GM19025 (cell line): ENCODE measurements around the gene DAZAP1.

Experiments
- ATAC-seq: cut with Tn5 transposase; IDR thresholded peaks from one replicate; pipeline ENCODE4 v1.9.1; 2021; ENCODE audit warnings: mild to moderate bottlenecking, low read depth, moderate library complexity; ENCODE audit not compliant: unreplicated experiment

Gene DAZAP1

DNA sequence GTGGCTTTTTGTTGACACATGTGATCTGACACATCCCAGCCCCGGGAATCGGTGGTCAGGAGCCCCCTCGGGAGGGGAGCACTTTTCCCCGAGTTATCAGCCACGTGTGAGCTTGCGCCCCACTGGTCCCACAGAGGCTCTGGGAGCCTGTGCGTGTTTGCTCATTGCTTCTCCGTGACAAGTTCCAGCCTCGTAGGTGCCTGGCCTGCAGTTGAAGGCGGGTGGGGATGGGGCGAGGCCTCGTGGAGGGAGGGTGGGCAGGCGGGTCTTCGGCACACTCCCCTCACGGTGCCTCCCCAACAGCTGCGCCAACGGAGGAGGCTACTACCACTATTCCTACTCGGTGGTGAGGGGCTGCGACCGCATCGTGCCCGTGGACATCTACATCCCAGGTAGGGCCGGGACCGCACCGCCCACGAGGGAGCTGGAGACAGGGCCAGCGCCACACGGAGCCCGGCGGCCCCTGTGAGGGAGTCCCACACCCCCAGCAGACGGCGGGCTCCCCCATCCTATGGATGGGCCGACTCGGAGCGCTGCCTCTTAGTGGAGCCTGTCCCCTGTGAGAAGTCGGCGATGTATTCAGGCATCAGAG, 14.4 kb upstream of the DAZAP1 start:
- no peak for ATAC-seq

DNA sequence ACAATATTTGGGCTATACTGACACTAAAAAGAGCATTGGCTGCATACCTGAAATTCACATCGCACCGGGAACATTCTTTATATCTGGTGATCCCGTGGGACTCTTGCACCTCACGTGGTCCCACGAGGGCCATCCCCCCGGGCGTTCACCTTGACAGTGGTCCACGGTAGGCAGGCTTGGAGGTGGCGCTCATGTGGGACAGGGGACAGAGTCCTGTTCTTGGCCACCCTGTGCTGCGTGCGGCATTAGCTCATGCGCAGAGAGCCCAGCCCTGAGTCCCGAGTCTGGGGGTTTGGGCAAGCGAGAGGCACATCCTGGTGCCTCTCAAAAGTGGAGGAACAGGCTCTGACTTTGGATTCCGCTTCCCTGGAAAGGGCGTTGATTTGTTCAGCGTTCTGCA, 13.5 kb upstream of the DAZAP1 start:
- ATAC-seq, result no peak

DNA sequence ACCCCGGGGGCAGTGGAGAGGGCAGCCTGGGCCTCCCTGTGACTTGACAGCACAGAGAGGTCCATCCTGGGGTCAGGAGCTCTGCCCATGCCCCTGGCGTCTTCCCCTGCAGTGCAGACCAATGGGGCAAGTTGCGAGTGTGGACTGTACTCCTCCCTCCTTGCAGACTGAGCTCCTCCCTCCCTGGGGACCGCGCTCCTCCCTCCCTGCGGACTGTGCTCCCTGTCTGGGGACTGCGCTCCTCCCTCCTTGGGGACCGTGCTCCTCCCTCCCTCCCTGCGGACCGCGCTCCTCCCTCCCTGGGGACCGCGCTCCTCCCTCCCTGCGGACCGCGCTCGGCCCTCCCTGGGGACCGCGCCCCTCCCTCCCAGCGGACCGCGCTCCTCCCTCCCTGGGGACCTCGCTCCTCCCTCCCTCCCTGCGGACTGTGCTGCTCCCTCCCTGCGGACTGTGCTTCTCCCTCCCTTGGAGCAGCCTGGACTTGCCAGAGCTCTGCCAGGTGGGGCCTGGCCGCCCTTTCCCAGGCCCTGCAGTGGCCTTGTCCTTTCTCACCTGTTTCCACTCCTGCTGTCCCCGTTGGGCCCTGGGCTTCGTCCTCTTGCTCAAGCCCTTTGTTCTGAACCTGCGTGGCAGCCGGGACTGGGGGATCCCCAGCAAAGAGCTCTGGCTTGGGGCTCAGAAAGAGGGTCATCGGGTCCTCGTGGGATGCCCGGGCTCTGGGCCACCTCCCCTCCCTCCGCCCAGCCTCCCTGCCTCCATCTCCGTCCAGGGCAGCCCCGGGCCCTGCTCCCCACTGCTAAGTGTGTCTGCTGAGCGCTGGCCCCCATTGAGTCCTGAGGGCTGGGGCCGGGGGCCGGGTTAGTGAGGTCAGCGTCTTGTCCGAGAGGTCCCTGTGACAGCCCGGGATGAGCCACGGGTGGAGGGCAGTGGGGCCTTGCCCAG, 12.9 kb upstream of the DAZAP1 start:
- no peak for ATAC-seq

DNA sequence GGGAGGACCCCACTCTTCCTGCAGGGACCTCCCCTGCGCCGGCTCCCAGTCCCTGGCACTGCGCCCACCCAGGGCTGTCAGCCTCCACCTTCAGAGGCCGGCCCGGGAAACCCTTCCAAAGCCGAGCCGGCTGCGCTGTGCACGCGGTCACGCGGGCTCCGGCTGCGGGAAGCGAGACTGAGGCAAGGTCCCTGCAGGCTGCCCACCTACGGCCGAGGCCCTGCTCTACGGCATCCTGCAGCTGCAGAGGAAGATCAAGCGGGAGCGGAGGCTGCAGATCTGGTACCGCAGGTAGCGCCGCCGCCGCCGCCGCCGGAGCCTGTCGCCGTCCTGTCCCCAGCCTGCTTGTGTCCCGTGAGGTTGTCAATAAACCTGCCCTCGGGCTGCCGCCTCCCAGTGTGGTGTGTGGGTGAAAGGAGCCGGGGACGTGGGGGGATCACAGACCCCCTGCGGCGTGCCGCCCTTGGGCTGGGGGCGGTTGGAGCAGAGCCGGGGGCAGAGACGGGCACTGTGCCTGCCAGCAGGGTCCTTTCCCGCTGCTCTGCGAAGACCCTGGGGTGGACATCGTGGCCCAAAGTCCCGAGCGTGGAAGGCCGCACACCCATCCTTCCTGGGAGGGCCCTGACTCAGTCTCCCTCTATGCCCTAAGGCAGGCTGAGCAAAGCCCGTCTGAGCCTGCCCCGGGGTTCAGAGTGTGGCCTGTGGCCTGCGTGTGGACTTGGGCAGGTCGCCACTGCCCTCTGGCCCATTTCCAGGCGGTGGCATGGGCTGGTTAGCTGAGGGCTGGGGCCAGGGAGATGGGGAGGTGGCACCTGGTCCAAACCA, 12.0 kb upstream of the DAZAP1 start:
- ATAC-seq, result no peak

DNA sequence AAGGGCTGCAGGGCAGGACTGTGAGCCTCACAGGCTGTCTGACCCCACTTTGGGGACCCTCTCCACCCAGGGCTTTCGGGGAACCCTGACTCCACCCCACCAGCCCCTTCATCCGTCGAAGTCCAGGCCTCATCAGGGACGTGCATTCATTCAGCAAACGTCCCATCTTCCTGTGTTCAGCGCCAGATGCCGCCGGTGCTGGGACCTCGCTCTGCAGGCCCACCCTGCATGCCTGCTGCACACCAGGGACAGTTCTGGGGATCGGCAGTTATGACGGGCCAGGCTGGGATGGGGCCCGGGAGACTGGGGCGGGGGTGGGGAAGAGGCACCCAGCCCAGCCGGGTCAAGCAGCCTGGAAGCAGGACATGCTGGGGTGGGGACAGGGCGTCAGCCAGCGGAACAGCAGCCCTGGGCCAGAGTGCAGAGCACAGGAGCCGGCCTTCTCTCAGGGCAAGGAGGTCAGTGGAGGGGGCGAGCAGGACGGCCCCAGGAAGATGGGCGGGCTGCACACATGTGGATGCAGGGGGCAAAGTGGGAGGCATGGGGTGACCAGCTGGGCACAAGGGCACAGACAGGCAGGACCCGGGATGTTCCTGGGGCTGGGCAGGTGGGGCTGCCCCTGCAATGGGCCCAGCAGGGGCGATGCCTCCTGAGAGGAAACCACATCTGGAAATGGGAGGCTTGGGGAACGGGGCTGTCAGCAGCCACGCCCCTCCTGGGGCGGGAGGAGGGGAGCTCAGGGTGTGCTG, 11.2 kb upstream of the DAZAP1 start:
- no peak for ATAC-seq

DNA sequence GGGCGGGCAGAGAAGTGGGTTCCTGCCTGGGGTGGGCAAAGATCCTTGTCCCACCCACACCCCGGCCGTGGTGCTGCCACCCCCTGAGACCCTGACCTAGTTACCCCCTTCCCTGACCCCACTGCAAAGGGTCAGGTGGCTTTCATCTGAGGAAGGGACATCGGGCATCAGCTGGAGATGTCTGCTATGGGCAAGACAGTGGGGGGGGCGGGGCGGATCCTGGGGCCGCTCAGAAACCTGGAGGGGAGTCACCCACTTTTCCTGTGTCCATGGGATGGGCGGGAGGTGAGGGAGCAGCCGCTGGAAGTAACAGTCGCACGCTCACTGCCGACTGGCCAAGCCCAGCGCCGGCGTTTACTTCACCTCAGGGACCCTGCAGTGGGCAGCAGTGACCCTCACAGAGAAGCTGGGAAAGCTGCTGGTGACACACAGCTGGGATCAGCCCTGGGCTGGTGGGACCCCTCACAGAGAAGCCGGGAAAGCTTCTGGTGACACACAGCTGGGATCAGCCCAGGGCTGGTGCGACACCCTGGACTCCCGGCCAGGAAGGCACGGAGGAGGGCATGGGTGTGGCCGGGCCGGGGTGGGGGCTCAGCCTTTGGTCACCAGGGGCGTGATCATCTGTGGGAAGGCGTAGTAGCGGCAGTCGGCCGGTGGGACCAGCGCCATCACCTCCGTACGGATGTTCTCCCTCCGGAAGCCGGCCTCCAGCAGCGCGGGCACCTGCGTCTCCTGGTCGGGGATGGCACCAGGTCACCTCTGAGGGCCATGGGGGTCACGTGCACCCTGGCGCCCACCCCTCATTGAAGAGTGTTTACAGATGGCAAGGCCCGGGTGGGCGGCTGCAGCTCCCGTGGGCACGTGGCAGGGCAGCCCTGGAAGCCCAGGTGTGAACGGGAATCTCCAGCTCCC, 10.4 kb upstream of the DAZAP1 start:
- ATAC-seq, result no peak

DNA sequence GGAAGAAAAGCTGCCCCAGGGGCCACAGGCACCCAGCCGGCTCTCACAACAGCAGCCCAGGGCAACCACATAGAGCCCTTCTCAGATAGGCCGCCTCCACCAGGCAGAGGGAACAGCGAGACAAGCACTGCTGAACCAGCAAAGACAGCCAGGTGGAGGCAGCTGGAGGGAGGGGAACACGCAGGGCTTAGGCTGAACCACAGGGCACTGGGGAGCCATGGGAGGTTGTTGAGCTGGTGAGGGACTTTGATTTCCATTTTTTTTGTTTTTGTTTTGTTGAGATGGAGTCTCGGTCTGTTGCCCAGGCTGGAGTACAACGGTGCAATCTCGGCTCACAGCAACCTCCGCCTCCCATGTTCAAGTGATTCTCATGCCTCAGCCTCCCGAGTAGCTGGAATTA, 9.5 kb upstream of the DAZAP1 start:
- no peak for ATAC-seq

DNA sequence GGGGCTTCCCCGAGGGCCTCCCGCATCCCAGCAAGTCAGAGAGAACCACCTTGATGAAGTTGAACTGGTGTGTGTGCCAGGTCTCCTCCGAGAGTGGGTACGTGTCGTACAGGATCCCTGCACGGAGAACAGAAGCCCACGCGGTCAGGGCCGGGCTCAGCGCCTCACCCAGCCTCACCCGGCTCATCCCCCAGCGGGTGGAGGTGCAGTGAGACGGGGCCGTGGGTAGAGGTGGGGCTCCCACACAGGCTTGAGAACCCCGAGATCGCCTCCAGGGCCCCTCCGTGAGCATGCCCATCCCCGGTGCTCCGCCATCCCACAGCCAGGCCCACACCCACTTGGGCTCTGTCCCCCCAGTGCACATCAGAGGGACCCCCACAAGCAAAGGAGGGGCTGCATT, 8.3 kb upstream of the DAZAP1 start:
- no peak for ATAC-seq

DNA sequence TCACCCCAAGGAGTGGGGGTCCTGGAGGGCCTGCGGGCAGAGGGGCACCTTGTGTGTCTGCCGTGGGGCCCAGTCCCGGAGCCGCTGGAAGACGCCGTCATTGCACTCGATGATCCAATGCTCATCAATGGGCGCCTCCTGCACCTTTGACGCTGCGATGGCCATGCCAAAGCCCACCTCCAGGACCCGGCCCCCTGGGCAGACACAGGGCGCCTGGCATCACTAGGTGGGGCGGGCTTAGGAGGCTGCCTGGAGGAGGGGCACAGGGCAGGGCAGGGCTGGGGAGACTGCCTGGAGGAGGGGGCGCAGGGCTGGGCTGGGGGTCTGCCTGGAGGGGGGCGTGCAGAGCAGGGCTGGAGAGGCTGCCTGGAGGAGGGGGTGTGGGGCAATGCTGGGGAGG, 7.6 kb upstream of the DAZAP1 start:
- no peak for ATAC-seq

DNA sequence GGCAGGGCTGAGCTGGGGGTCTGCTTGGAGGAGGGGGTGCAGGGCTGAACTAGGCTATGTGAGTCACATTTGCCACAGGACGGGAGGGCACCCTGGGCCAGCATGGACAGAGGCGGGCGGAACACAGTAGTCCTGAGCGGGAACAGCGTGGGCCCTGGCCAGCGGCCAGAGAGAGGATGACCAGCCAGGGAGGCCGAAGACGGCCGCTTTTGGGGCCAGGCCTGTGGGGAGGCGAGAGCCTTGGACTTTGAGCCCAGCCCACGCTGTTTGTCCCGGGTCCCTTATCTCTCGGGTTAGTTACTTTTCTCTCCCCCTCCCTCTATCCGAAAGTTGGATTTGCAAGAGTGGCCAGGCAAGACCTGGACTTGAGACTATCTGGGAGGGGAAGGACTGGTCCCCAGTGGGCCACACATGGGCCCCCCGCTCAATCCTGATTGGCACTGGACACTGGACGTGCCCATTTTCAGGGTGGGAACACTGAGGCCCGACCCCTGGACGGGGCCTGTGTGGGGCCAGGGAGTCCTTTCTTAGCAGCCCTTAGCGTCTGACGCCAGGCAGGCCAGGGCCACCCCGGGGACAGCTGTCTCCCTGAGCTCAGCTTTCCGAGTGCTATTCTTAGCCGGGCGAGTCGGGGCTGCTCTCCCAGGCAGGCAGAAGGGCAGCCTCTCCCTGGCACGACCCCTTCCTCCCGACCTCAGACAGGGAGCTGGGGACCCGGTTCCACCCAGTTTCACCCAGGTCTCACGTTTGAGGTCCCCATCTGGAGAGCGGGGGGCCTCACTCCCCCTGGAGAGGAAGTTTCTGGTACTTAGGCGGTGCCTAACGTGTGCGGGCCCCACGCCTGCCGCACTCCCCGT, 6.9 kb upstream of the DAZAP1 start:
- ATAC-seq, result no peak

DNA sequence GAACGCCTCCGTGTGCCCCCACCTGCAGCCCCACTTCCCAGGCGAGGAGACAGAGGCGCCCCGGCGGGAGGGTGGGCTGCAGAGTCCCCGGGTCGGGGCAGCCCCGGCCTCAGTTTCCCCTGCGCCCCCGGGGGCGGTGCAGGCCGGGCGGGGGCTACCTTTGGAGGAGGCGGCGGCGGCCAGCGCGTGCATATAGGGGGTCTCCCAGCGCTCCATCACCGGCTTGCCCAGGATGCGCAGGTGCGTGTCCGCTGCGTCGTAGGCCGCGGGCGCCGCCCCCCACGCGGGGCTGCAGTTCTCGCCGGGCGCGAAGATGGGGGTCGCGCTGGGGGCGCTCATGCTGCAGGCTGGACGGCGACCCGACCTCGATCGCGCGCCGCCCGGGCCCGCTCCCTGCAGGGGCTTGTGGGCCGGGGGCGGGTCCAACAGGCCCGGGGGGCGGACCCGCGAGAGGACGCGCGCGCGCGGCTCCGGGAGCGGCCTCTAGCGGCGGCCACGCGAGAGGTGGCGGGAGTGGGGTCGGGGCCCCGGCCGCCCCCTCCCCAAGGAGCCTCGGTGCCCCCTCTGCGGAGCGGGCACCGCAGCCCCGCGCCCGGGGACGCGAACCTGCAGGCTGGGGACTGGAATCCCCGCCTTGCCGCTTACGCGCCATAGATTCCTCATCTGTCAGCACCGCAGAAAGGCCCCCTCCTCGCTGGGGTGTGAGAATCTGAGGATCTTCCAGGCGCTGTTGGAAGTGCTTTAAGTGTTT, 6.1 kb upstream of the DAZAP1 start, which contains the start of gene GAMT:
TSS of gene GAMT (minus strand) at position 405 of the 751 bp plus-strand sequence. CDS start at position 339, 66 bp downstream.
- no peak for ATAC-seq

DNA sequence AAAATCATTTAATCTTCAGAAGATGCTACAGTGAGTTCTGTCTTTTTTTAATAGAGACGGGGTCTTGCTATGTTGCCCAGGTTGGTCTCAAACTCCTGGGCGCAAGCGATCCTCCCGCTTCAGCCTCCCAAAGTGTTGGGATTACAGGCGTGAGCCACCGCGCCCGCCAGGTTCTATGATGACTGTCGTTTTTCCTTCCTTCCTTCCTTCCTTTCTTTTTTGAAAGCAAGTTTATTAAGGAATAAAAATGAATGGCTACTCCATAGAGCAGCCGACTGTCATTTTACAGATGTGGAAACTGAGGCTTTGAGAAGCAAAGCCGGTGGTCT, 5.5 kb upstream of the DAZAP1 start:
- ATAC-seq, result no peak

DNA sequence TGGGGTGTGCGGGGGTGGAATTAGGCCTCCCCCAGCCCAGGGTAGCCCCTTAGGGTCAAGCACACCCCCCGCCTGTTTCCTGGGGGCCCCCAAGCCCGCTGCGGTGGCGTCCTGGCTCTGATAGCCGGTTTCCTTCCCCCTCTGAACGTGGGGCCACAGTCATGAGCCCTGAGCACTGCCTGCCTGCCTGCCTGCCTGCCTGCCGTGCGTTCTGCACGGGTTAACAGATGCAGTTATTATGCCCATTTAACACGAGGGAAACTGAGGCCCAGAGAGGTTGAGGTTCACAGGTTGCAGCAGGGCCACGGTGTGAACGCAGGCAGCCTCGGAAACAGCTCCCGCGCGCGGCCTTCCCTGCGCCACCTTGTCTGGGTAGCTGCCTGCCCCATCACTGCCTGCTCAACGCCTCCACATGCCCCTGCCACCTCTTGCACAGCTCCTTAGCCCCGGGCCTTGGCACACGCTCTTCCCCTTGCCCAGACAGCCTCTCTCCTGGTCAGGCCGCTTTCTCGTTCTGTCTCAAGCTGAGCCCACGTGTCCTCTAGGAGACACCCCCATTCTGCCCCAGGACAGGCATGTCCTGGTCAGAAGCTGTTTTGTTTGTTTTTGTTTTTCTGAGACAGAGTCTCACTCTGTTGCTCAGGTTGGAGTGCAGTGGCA, 4.8 kb upstream of the DAZAP1 start:
- ATAC-seq, result no peak

DNA sequence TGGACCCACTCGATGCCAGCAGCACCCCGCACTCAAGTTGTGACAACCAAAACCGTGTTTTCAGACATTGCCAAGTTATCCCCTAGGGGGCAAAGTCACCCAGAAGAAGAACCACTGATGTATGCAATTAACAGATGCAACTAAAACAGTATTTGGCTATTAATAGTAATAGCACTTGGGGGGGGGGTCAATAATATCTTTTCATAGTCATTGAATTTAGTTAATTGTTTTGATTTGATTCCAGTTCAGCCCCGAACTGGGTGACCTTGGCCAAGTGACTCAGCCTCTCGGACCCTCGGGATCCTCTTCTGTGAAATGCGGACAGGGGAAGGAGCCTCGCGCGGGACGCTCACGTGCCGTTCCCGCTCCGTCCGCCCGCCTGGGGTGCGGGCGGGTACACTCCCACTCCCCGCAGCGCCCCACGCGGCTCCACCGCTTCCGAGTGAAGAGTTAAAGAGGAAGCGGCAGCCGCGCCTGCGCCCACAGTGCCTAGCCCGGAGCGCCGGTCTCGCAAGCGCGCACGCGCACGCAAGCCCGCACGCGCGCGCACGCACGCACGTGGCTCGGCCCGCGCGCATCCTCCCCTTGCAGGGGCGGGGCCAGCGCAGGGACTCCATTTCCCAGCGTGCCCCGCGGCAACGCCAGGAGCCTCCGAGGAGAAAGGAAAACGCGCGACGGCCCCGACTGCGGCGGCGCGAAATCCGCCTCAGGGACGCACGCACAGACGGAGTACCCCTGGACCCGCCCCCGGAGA, 435 bp upstream of the DAZAP1 start:
- peak; percentile 65 for ATAC-seq

DNA sequence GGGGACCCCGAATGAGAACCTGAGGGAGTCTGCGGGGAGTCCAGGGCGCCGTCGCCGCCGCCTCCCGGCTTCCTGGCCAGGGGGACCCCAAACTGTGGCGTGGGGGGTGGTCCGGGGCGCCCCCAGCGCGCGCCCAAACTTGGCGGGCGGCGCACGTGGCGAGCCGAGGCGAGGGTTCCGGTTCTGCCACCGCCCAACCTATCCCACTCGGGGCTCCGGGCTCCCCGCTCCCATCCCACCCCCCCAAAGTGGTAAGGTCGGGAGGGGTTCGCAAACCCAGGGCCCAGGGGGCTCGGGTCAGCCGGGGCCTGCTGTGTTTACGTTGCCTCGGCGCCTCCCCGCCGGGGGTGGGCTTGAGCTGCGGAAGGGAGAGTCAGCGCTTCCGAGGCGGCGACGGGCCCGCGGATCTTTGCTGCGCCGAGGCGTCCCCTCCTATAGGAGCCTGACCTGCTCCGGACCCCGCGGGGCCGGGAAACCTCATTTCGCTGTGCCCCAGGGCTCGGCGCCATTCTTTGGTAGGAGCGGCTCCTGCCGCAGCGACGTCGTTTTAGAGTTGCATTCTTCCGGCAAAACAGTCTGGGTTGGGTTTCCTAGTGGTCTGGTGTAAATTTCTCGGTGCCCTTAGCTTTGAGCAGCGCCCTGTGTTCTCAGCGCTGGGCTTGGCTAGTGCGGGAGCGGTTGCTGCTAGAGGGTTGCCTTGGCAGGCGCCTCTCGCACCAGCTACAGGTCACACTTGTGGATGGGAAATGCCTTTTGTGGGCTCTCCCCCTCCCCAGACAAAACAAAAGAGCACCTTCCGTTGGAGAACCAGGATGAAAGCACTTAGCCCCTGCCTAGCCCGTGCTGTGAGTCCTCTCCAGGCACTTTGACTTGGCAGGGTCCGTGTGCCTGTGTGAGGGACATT, 1.2 kb downstream of the DAZAP1 start:
- ATAC-seq, result no peak
